WTC11 (cell line): ENCODE data around the gene SAC3D1. TPM values are rescaled to one million over a fixed set of nuclear protein-coding genes. Genes with fewer than 3 reads are reported as not detected.
A peak's percentile ranks its signal among the peaks of the same experiment; 100 is the strongest.

ENCODE experiments used
- AFF4 ChIP-seq: sonication (generic); formaldehyde crosslinking; IDR thresholded peaks from 2 replicates; pipeline ENCODE4 v1.8.1; 2023; ENCODE audit warnings: mild to moderate bottlenecking, missing genetic modification reagents, borderline replicate concordance
- CREB1 ChIP-seq: sonication (generic); formaldehyde crosslinking; IDR thresholded peaks from 2 replicates; pipeline ENCODE4 v1.8.0; 2023; ENCODE audit warnings: mild to moderate bottlenecking, missing genetic modification reagents
- FOXJ3 ChIP-seq: sonication (generic); formaldehyde crosslinking; IDR thresholded peaks from 2 replicates; pipeline ENCODE4 v1.9.0; 2021; ENCODE audit warnings: missing genetic modification reagents, mild to moderate bottlenecking, borderline replicate concordance
- FOXP4 ChIP-seq: sonication (generic); formaldehyde crosslinking; IDR thresholded peaks from 2 replicates; pipeline ENCODE4 v1.8.0; 2022; ENCODE audit warnings: mild to moderate bottlenecking, missing genetic modification reagents
- HMGXB4 ChIP-seq: sonication (generic); formaldehyde crosslinking; IDR thresholded peaks from 2 replicates; pipeline ENCODE4 v1.8.1; 2023; ENCODE audit warnings: mild to moderate bottlenecking, moderate library complexity, missing genetic modification reagents
- JAZF1 ChIP-seq: fragments of 250-450 bp; sonication (Bioruptor Pico); IDR thresholded peaks from 2 replicates; pipeline ENCODE4 v1.9.0; 2021; ENCODE audit warnings: moderate library complexity, mild to moderate bottlenecking, inconsistent platforms
- JUN ChIP-seq: sonication (generic); formaldehyde crosslinking; IDR thresholded peaks from 2 replicates; pipeline ENCODE4 v1.8.0; 2023; ENCODE audit warnings: mild to moderate bottlenecking, missing genetic modification reagents
- KAT7 ChIP-seq: sonication (generic); formaldehyde crosslinking; IDR thresholded peaks from 2 replicates; pipeline ENCODE4 v1.8.1; 2023; ENCODE audit warnings: missing genetic modification reagents, mild to moderate bottlenecking, borderline replicate concordance
- MAX ChIP-seq: sonication (generic); formaldehyde crosslinking; IDR thresholded peaks from 2 replicates; pipeline ENCODE4 v1.8.0; 2022; ENCODE audit warnings: mild to moderate bottlenecking, missing genetic modification reagents
- NR3C1 ChIP-seq: sonication (generic); formaldehyde crosslinking; conservative IDR thresholded peaks from 2 replicates; pipeline ENCODE4 v1.8.1; 2023; ENCODE audit warnings: low read depth, mild to moderate bottlenecking, missing genetic modification reagents
- STAT6 ChIP-seq: sonication (generic); formaldehyde crosslinking; conservative IDR thresholded peaks from 2 replicates; pipeline ENCODE4 v1.8.1; 2023; ENCODE audit warnings: mild to moderate bottlenecking, low read depth, missing genetic modification reagents, moderate library complexity
- TEAD4 ChIP-seq: sonication (generic); formaldehyde crosslinking; IDR thresholded peaks from 2 replicates; pipeline ENCODE4 v1.8.0; 2022; ENCODE audit warnings: mild to moderate bottlenecking, missing genetic modification reagents
- TP53 ChIP-seq: sonication (generic); formaldehyde crosslinking; IDR thresholded peaks from 2 replicates; pipeline ENCODE4 v1.8.1; 2023; ENCODE audit warnings: mild to moderate bottlenecking, missing genetic modification reagents
- ZBTB43 ChIP-seq: sonication (generic); formaldehyde crosslinking; IDR thresholded peaks from 2 replicates; pipeline ENCODE4 v1.8.1; 2023; ENCODE audit warnings: mild to moderate bottlenecking, missing genetic modification reagents
- ZMAT4 ChIP-seq: fragments of 250-450 bp; sonication (Bioruptor Pico); IDR thresholded peaks from 2 replicates; pipeline ENCODE4 v1.9.0; 2021; ENCODE audit warnings: mild to moderate bottlenecking
- ZNF121 ChIP-seq: sonication (generic); formaldehyde crosslinking; IDR thresholded peaks from 2 replicates; pipeline ENCODE4 v1.8.0; 2023; ENCODE audit warnings: missing genetic modification reagents
- ZNF138 ChIP-seq: sonication (generic); formaldehyde crosslinking; conservative IDR thresholded peaks from 2 replicates; pipeline ENCODE4 v1.8.1; 2022; ENCODE audit warnings: mild to moderate bottlenecking, moderate library complexity, missing genetic modification reagents
- ZNF232 ChIP-seq: sonication (generic); formaldehyde crosslinking; IDR thresholded peaks from 2 replicates; pipeline ENCODE4 v1.8.0; 2022; ENCODE audit warnings: mild to moderate bottlenecking, missing genetic modification reagents
- ZNF263 ChIP-seq: sonication (generic); formaldehyde crosslinking; IDR thresholded peaks from 2 replicates; pipeline ENCODE4 v1.8.1; 2022; ENCODE audit warnings: low read depth, mild to moderate bottlenecking, moderate library complexity, missing genetic modification reagents
- ZNF281 ChIP-seq: sonication (generic); formaldehyde crosslinking; IDR thresholded peaks from 2 replicates; pipeline ENCODE4 v1.8.0; 2023; ENCODE audit warnings: mild to moderate bottlenecking, missing genetic modification reagents
- total RNA-seq: library from RNA; stranded (reverse); gene quantifications from 3 replicates; pipeline ENCODE4 v1.2.3, GENCODE V29; 2021
- TF ChIP-seq, protein P1 (sequence below): sonication (generic); formaldehyde crosslinking; IDR thresholded peaks from 2 replicates; pipeline ENCODE4 v1.8.0; 2022; ENCODE audit warnings: mild to moderate bottlenecking, missing genetic modification reagents

Gene SAC3D1
- total RNA-seq, 1 experiment from 2014 or later, result 26.2 TPM

DNA sequence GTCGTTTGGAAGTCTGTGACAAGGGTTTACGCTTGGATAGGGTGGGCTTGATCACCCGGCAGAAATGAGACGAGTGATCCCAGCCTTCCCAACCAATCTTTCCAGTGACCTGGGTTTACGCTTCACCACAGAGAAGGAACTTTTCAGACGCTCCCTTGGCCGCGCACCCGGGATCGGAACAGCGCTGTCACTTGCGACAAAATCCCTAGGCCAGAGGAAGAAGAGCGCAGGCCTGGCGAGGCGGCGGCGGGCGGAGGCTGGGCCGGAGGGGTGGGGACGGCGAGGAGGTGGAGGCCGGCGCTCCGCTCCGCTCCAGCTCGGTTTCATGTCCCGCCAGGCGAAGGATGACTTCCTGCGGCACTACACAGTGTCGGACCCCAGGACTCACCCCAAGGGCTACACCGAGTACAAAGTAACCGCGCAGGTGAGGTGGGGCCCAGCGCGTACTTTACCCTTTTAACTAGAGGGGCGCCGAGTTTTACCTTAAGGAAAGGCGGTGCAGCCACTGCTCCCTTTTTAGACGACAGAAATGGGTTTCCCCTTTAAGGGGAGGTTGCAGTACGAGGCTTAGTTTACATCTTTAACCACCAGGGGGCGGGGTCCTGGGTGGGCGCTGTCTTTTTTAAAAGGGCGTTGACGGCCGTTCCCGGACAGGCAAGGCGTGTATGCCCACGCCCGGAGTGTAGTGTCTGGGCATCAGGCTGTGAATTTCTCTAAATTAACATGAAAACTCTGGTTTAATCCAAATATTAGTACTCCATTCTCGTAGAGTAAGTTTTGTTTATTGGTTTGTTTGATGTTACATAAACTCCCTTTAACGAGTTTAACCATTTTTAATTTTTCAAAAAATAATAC is 13.6 kb upstream of the SAC3D1 start, which contains the start of gene SNX15 (continued):
- TF ChIP-seq, protein P1, sequence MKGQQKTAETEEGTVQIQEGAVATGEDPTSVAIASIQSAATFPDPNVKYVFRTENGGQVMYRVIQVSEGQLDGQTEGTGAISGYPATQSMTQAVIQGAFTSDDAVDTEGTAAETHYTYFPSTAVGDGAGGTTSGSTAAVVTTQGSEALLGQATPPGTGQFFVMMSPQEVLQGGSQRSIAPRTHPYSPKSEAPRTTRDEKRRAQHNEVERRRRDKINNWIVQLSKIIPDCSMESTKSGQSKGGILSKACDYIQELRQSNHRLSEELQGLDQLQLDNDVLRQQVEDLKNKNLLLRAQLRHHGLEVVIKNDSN (CRISPR knock-in tag), result peak; percentile 26; the same call in 1 of the 2 replicates
- peak; percentile 43; the same call in 1 of the 2 replicates for TF ChIP-seq CREB1 (CRISPR knock-in tag)
- TF ChIP-seq ZNF263 (CRISPR knock-in tag), result no peak
- peak; percentile 89 for TF ChIP-seq ZMAT4
- no peak for TF ChIP-seq NR3C1 (CRISPR knock-in tag)
- no peak for TF ChIP-seq AFF4 (CRISPR knock-in tag)
- TF ChIP-seq JAZF1, result no peak
- TF ChIP-seq MAX (CRISPR knock-in tag), result peak; percentile 85; the same call in 1 of the 2 replicates
- no peak for TF ChIP-seq ZNF121
- TF ChIP-seq ZNF138 (CRISPR knock-in tag), result no peak
- TF ChIP-seq FOXJ3 (CRISPR knock-in tag), result no peak
- 0 out of 2 replicates have a peak, but pooled peaks have one; percentile 36 for TF ChIP-seq FOXP4
- no peak for TF ChIP-seq STAT6 (CRISPR knock-in tag)
- TF ChIP-seq ZNF232 (CRISPR knock-in tag), result no peak
- peak; percentile 55; the same call in 1 of the 2 replicates for TF ChIP-seq HMGXB4 (CRISPR knock-in tag)
- TF ChIP-seq KAT7, result no peak
- no peak for TF ChIP-seq JUN (CRISPR knock-in tag)
- TF ChIP-seq ZNF281 (CRISPR knock-in tag), result peak; percentile 63; the same call in 1 of the 2 replicates
- TF ChIP-seq TEAD4 (CRISPR knock-in tag), result no peak
- peak; percentile 48; the same call in 1 of the 2 replicates for TF ChIP-seq ZBTB43 (CRISPR knock-in tag)
- TF ChIP-seq TP53 (CRISPR knock-in tag), result no peak
